ENCODE data around the gene DCTN2. TPM values are rescaled to one million over a fixed set of nuclear protein-coding genes. Genes with fewer than 3 reads are reported as not detected.
"Not testable (repeated sequence)": the region's sequence is repeated elsewhere in the genome, so short reads cannot be mapped to it uniquely, and the experiment has no call there.

The DCTN2 gene
- total and polyA plus RNA-seq, 5 experiments from 2014 or later = 60.6 to 70.5 (median 67.8) TPM

- Mint-ChIP-seq H3K4me1 (peaks cover 25 to 50% (median 37%) of the 10 kb centered on the region in 4 donors), H3K27me3 (no peaks in the 10 kb centered on the region), H3K9me3 (no peaks in the 10 kb centered on the region), H3K27ac (peak overlapping the region in 9 of 10 donors; percentile 4 to 100 (median 77)), H3K4me3 (peak overlapping the region in 1 of 10 donors; percentile 14), H3K36me3 (peaks cover 4 to 78% (median 28%) of the 10 kb centered on the region in 3 donors)
- no peak for ATAC-seq
- no peak for DNase-seq
- POLR2A ChIA-PET = interaction anchor here (1.0 to 8.6 kb wide), 3 partner anchors 9 to 38 kb away, joined by 3 to 135 read pairs (median 5); partner anchors contain the start of gene ARHGAP9
Observed at GRCh38 chr12:57516617-57517153, 30.3 kb downstream of the DCTN2 start.

GRCh38 chr12:57515934-57516541 is 31.0 kb downstream of the DCTN2 start:
- peak overlapping the region in 9 of 10 donors; percentile 38 to 100 (median 59) for H3K27ac Mint-ChIP-seq
- POLR2A ChIA-PET = interaction anchor here (0.8 to 8.6 kb wide), 6 partner anchors 8 to 117 kb away, joined by 3 to 135 read pairs (median 3); partner anchors contain the start of genes ARHGAP9, B4GALNT1 and GLI1

DNA sequence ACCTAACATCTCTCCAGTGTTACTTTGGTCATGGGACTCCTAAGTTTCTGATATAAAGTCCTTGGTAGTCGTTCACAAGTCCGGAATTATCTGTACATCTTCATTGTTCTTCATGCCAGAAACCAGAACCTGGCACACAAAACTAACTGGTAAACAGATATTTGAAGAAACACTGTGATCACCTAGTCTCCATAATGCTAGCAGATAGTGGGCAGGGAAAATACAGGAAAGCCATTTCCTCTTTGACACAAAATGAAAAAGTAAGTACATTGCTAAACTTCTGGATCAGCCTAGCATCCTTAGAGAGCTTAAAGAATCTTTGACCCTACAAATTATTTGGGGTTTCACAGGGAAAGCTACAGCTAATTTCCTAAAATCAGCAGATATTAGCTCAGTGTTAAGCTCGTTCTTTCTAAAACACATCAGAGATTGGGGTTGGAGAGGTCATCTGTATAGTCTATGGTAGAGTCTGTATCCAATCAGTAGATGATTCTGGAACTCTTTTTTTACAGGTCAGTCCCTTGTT is 31.5 kb downstream of the DCTN2 start:
- Mint-ChIP-seq H3K4me3 (no peak overlapping the region), H3K36me3 (peaks cover 4 to 85% (median 28%) of the 10 kb centered on the region in 3 donors), H3K4me1 (peaks cover 22 to 40% (median 27%) of the 10 kb centered on the region in 4 donors), H3K27ac (peak overlapping the region in 8 of 10 donors; percentile 0 to 100 (median 52)), H3K9me3 (no peaks in the 10 kb centered on the region), H3K27me3 (no peaks in the 10 kb centered on the region)
- POLR2A ChIA-PET = interaction anchor here (0.8 to 8.6 kb wide), 4 partner anchors 9 to 117 kb away, joined by 3 to 135 read pairs (median 3); partner anchors contain the start of genes ARHGAP9, B4GALNT1 and GLI1
- no peak for ATAC-seq
- DNase-seq = no peak

More at GRCh38 chr12:57515934-57516541, 31.0 kb downstream of the DCTN2 start:
- H3K36me3 Mint-ChIP-seq = peaks cover 4 to 85% (median 28%) of the 10 kb centered on the region in 3 donors
- DNase-seq = no peak
- H3K4me1 Mint-ChIP-seq = peaks cover 22 to 44% (median 31%) of the 10 kb centered on the region in 4 donors
- no peak for ATAC-seq
- peak overlapping the region in 1 of 10 donors; percentile 14 for H3K4me3 Mint-ChIP-seq
- H3K9me3 Mint-ChIP-seq = no peaks in the 10 kb centered on the region
- H3K27me3 Mint-ChIP-seq = no peaks in the 10 kb centered on the region

DNA sequence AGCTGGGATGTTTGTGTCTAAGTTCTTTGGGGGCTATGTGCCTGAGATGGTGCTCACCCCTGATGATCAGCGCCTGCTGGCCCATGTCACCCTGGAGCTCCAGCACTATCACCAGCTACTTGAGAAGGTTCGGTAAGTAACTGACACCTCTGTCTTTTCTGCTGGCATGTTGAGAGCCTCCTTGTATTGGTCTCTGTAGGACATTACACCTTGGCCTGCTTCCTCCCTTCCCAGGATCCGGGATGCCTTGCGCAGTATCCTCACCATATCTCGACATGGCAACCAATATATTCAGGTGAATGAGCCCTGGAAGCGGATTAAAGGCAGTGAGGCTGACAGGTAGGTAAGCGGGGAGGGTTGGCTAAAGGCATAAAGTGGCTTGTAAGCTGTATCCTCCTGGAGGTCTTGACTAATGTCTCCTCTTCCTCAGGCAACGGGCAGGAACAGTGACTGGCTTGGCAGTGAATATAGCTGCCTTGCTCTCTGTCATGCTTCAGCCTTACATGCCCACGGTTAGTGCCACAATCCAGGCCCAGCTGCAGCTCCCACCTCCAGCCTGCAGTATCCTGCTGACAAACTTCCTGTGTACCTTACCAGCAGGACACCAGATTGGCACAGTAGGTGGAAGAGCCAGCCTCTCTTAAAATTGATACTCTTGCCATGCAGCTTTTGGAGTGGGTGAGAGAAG is 32.1 kb downstream of the DCTN2 start:
- Mint-ChIP-seq H3K9me3 (no peaks in the 10 kb centered on the region), H3K4me3 (no peak overlapping the region), H3K27ac (peak overlapping the region in 7 of 10 donors; percentile 10 to 69 (median 41)), H3K36me3 (peaks cover 4 to 84% (median 28%) of the 10 kb centered on the region in 3 donors), H3K27me3 (no peaks in the 10 kb centered on the region), H3K4me1 (peaks cover 19 to 34% (median 26%) of the 10 kb centered on the region in 4 donors)
- no peak for ATAC-seq
- POLR2A ChIA-PET = interaction anchor here (0.6 to 8.6 kb wide), 4 partner anchors 10 to 118 kb away, joined by 3 to 135 read pairs (median 3); partner anchors contain the start of genes ARHGAP9 and B4GALNT1
- DNase-seq = no peak

DNA sequence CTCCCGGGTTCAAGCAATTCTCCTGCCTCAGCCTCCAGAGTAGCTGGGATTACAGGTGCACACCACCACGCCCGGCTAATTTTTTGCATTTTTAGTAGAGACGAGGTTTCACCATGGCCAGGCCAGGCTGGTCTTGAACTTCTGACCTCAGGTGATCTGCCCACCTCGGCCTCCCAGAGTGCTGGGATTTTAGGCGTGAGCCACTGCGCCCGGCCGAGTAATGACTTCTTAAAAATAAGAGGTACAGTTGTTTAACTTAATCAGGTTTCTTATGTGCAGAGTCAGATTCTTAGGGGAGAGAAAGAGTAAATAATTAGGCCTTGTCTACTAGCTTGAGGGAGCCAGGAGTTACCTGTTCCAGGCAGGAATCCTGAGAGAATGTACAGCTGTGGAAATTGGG is 32.7 kb downstream of the DCTN2 start:
- POLR2A ChIA-PET = interaction anchor here (0.6 to 8.6 kb wide), 5 partner anchors 11 to 36 kb away, joined by 3 to 135 read pairs (median 5); partner anchors contain the start of genes ARHGAP9 and KIF5A
- peak overlapping the region in 3 of 10 donors; percentile 41 to 69 (median 68) for H3K27ac Mint-ChIP-seq
- DNase-seq, H3K27me3 Mint-ChIP-seq, H3K9me3 Mint-ChIP-seq, H3K4me3 Mint-ChIP-seq, ATAC-seq: not testable (repeated sequence)
- H3K4me1 Mint-ChIP-seq = peaks cover 16 to 29% (median 24%) of the 10 kb centered on the region in 4 donors
- peaks cover 2 to 90% (median 30%) of the 10 kb centered on the region in 3 donors for H3K36me3 Mint-ChIP-seq

- H3K9me3 Mint-ChIP-seq, DNase-seq, H3K4me3 Mint-ChIP-seq, ATAC-seq, H3K27me3 Mint-ChIP-seq: not testable (repeated sequence)
- Mint-ChIP-seq H3K36me3 (peaks cover 0 to 88% (median 30%) of the 10 kb centered on the region in 3 donors), H3K4me1 (peaks cover 12 to 23% (median 18%) of the 10 kb centered on the region in 4 donors), H3K27ac (peak overlapping the region in 3 of 10 donors; percentile 55 to 79 (median 67))
- POLR2A ChIA-PET = interaction anchor here (0.6 to 8.6 kb wide), 4 partner anchors 11 to 36 kb away, joined by 3 to 135 read pairs (median 5); partner anchors contain the start of genes ARHGAP9 and KIF5A
Observed at GRCh38 chr12:57513677-57514076, 33.3 kb downstream of the DCTN2 start.

DNA sequence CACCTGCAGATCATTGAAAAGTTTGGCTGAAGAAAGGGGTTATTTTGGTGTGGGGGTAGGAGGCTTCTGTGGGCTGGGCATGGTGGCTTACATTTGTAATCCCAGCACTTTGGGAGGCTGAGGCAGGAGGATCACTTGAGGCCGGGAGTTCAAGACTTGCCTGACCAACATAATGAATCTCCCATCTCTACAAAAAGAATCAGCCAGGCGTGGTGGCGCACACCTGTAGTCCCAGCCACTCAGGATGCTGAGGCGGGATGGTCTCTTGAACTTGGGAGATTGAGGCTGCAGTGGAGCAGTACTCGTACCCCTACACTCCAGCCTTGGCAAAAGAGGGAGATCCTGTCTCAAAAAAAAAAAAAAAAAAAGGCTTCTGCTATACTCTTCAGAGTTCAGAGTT is 33.7 kb downstream of the DCTN2 start:
- Mint-ChIP-seq H3K27me3 (no peaks in the 10 kb centered on the region), H3K4me3 (no peak overlapping the region), H3K36me3 (peaks cover 0 to 88% (median 30%) of the 10 kb centered on the region in 3 donors), H3K27ac (peak overlapping the region in 9 of 10 donors; percentile 20 to 90 (median 67)), H3K4me1 (peaks cover 9 to 19% (median 14%) of the 10 kb centered on the region in 4 donors), H3K9me3 (no peaks in the 10 kb centered on the region)
- ATAC-seq = no peak
- POLR2A ChIA-PET = interaction anchor here (0.7 kb wide), 1 partner anchor 27 kb away, joined by 5 read pairs; no protein-coding TSS in a partner anchor
- DNase-seq = no peak

DNA sequence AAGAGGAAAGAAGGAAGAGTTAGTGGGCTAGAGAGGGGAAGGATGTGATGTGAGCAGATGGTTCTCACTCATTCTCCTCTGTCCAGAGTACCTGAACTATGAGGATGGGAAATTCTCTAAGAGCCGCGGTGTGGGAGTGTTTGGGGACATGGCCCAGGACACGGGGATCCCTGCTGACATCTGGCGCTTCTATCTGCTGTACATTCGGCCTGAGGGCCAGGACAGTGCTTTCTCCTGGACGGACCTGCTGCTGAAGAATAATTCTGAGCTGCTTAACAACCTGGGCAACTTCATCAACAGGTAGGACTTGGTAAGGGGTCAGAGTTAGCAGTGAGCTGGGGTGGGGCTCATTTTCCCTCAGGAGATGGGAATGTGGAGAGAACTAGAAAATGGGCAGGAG is 34.3 kb downstream of the DCTN2 start:
- Mint-ChIP-seq H3K9me3 (no peaks in the 10 kb centered on the region), H3K36me3 (peaks cover 0 to 86% (median 30%) of the 10 kb centered on the region in 3 donors), H3K4me3 (no peak overlapping the region), H3K27ac (peak overlapping the region; percentile 48 to 90 (median 68)), H3K4me1 (peaks cover 6 to 15% (median 9%) of the 10 kb centered on the region in 4 donors), H3K27me3 (no peaks in the 10 kb centered on the region)
- DNase-seq (no peak), ATAC-seq (no peak)
- POLR2A ChIA-PET = no interaction called here

GRCh38 chr12:57511588-57512325 is 35.2 kb downstream of the DCTN2 start:
- ATAC-seq (no peak), DNase-seq (no peak)
- POLR2A ChIA-PET = interaction anchor here (1.4 kb wide), 1 partner anchor 50 kb away, joined by 6 read pairs; no protein-coding TSS in a partner anchor
- no peaks in the 10 kb centered on the region for H3K9me3 Mint-ChIP-seq
- H3K4me1 Mint-ChIP-seq = peaks cover 3 to 15% (median 5%) of the 10 kb centered on the region in 4 donors
- peak overlapping the region; percentile 36 to 87 (median 71) for H3K27ac Mint-ChIP-seq
- peaks cover 0 to 77% (median 26%) of the 10 kb centered on the region in 3 donors for H3K36me3 Mint-ChIP-seq
- H3K4me3 Mint-ChIP-seq = no peak overlapping the region
- H3K27me3 Mint-ChIP-seq = no peaks in the 10 kb centered on the region

- Mint-ChIP-seq H3K4me1 (peaks cover 3 to 15% (median 5%) of the 10 kb centered on the region in 4 donors), H3K4me3 (no peak overlapping the region), H3K9me3 (no peaks in the 10 kb centered on the region), H3K27ac (peak overlapping the region in 4 of 10 donors; percentile 44 to 75 (median 56)), H3K27me3 (no peaks in the 10 kb centered on the region), H3K36me3 (peaks cover 0 to 71% (median 22%) of the 10 kb centered on the region in 3 donors)
- DNase-seq (no peak), ATAC-seq (no peak)
- POLR2A ChIA-PET = interaction anchor here (1.4 to 2.1 kb wide), 2 partner anchors 8 to 49 kb away, joined by 6 to 14 read pairs; partner anchors contain the start of gene DDIT3
Observed at GRCh38 chr12:57511161-57511560, 35.8 kb downstream of the DCTN2 start.

DNA sequence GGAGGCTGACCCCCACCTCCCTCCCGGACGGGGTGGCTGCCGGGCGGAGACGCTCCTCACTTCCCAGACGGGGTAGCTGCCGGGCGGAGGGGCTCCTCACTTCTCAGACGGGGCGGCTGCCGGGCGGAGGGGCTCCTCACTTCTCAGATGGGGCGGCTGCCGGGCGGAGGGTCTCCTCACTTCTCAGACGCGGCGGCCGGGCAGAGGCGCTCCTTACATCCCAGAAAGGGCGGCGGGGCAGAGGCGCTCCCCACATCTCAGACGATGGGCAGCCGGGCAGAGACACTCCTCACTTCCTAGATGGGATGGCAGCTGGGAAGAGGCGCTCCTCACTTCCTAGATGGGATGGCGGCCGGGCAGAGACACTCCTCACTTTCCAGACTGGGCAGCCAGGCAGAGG is 39.2 kb downstream of the DCTN2 start:
- ATAC-seq, H3K4me3 Mint-ChIP-seq, H3K9me3 Mint-ChIP-seq, H3K27me3 Mint-ChIP-seq, DNase-seq: not testable (repeated sequence)
- Mint-ChIP-seq H3K27ac (peak overlapping the region in 2 of 10 donors; percentile 15 to 37), H3K36me3 (peaks cover 0 to 71% (median 20%) of the 10 kb centered on the region in 3 donors), H3K4me1 (peaks cover 0 to 12% (median 3%) of the 10 kb centered on the region in 4 donors)
- POLR2A ChIA-PET = interaction anchor here (0.7 to 1.1 kb wide), 2 partner anchors 9 to 13 kb away, joined by 3 read pairs; partner anchors contain the start of gene DDIT3

Measured in naive thymus-derived CD8-positive, alpha-beta T cell (primary cell).